H1 (cell line): ENCODE results near the gene RNF166. TPM values are rescaled to one million over a fixed set of nuclear protein-coding genes. Genes with fewer than 3 reads are reported as not detected.

ENCODE experiments used
- CTCF ChIA-PET: fragments of 300-600 bp; sonication (Branson Sonifier 250); formaldehyde crosslinking; loops from one replicate; lab custom pipeline; 2021; ENCODE audit not compliant: partially characterized antibody; lab: Charles Lee
- POLR2A ChIA-PET: fragments of 300-600 bp; sonication (Branson Sonifier 250); formaldehyde crosslinking; loops from one replicate; lab custom pipeline; 2021; ENCODE audit warnings: inconsistent platforms; ENCODE audit not compliant: partially characterized antibody; lab: Charles Lee
- DNase-seq, 2 experiments: peaks; one replicate each; pipeline versions ENCODE4 v3.0.0 to v3.0.0-alpha.2; 2010 to 2022; ENCODE audit warnings: low spot score in 2 of 2, low read depth in 1 of 2, mixed read lengths in 1 of 2
- FAIRE-seq: peaks from 2 replicates; lab custom pipeline; 2011; peaks lifted over from hg19 to GRCh38; lab: Jason Lieb, UNC
- H2AFZ ChIP-seq: 2 replicates; pipeline ENCODE4 v1.8.1; 2012; ENCODE audit warnings: low read length, inconsistent platforms
- H2AK5ac ChIP-seq: 2 replicates; pipeline ENCODE4 v1.6.1; 2013; ENCODE audit warnings: low read depth, low read length
- H2BK120ac ChIP-seq: replicated peaks from 2 replicates; pipeline ENCODE3; 2013; ENCODE audit warnings: low read depth, low read length, inconsistent platforms
- H2BK12ac ChIP-seq: 2 replicates; pipeline ENCODE4 v1.6.1; 2013; ENCODE audit warnings: low read depth, low read length
- H2BK15ac ChIP-seq: 2 replicates; pipeline ENCODE4 v1.6.1; 2013; ENCODE audit warnings: low read length
- H2BK20ac ChIP-seq: 2 replicates; pipeline ENCODE4 v1.6.1; 2013; ENCODE audit warnings: low read length
- H2BK5ac ChIP-seq: 2 replicates; pipeline ENCODE4 v1.6.1; 2013; ENCODE audit warnings: low read depth, low read length
- H3K14ac ChIP-seq: 2 replicates; pipeline ENCODE4 v1.6.1; 2013; ENCODE audit warnings: inconsistent platforms; ENCODE audit not compliant: insufficient read length
- H3K18ac ChIP-seq: 2 replicates; pipeline ENCODE4 v1.6.1; 2013; ENCODE audit warnings: low read length; ENCODE audit errors: extremely low read depth
- H3K23ac ChIP-seq: 2 replicates; pipeline ENCODE4 v1.6.1; 2013; ENCODE audit warnings: inconsistent platforms; ENCODE audit not compliant: insufficient read length
- H3K23me2 ChIP-seq: 2 replicates; pipeline ENCODE4 v1.6.1; 2013; ENCODE audit warnings: low read depth, low read length
- H3K27ac ChIP-seq: 2 replicates; pipeline ENCODE4 v1.6.1; 2011; ENCODE audit warnings: low read depth, low read length, inconsistent platforms
- H3K27me3 ChIP-seq, 4 experiments: replicated peaks in 1 of 4; 1 replicate in 1 of 4; 2 replicates in 3 of 4; pipeline versions ENCODE4 v1.6.1 to v1.8.1; 2011 to 2013; ENCODE audit warnings: low read length in 3 of 4, mild to moderate bottlenecking in 3 of 4, inconsistent platforms in 2 of 4, mixed read lengths in 2 of 4, moderate library complexity in 1 of 4; ENCODE audit not compliant: control insufficient read depth in 3 of 4, insufficient read depth in 3 of 4; ENCODE audit errors: extremely low read depth in 1 of 4
- H3K36me3 ChIP-seq, 4 experiments: 2 replicates each; pipeline versions ENCODE4 v1.6.1 to v1.8.1; 2011 to 2013; ENCODE audit warnings: mild to moderate bottlenecking in 4 of 4, low read length in 3 of 4, moderate library complexity in 2 of 4, control low read depth in 1 of 4, inconsistent platforms in 1 of 4; ENCODE audit not compliant: insufficient read depth in 4 of 4, control insufficient read depth in 2 of 4
- H3K4ac ChIP-seq: replicated peaks from 2 replicates; pipeline ENCODE3; 2013; ENCODE audit warnings: low read length, low read depth, mixed read lengths, inconsistent platforms; ENCODE audit not compliant: insufficient read length
- H3K4me1 ChIP-seq, 4 experiments: replicated peaks in 1 of 4; 1 replicate in 1 of 4; 2 replicates in 3 of 4; pipeline versions ENCODE4 v1.6.1 to v1.8.1; 2011 to 2013; ENCODE audit warnings: low read length in 3 of 4, inconsistent platforms in 2 of 4, mixed read lengths in 1 of 4; ENCODE audit not compliant: insufficient read depth in 4 of 4, control insufficient read depth in 3 of 4
- H3K4me2 ChIP-seq, 2 experiments: 2 replicates each; pipeline versions ENCODE4 v1.6.1 to v1.8.1; 2011 to 2013; ENCODE audit warnings: low read depth in 2 of 2, low read length in 2 of 2, control low read depth in 1 of 2, inconsistent platforms in 1 of 2, mild to moderate bottlenecking in 1 of 2; ENCODE audit not compliant: insufficient read depth in 1 of 2
- H3K4me3 ChIP-seq, 4 experiments: fragments of 200-600, 300-600 bp in 1 of 4; sonication (generic), shearing (Covaris generic), sonication (Bioruptor Twin) in 1 of 4; 2 replicates each; pipeline versions ENCODE4 v1.5.1 to v1.8.1; 2011 to 2016; ENCODE audit warnings: low read length in 4 of 4, low read depth in 3 of 4, control low read depth in 2 of 4, inconsistent platforms in 2 of 4, mild to moderate bottlenecking in 2 of 4, mixed read lengths in 1 of 4, moderate library complexity in 1 of 4; ENCODE audit not compliant: insufficient read depth in 2 of 4; ENCODE audit errors: extremely low read depth in 1 of 4
- H3K56ac ChIP-seq: replicated peaks from 2 replicates; pipeline ENCODE3; 2013; ENCODE audit warnings: low read depth, mild to moderate bottlenecking, mixed read lengths, low read length, inconsistent platforms; ENCODE audit not compliant: insufficient read length
- H3K79me1 ChIP-seq: 2 replicates; pipeline ENCODE4 v1.6.1; 2013; ENCODE audit warnings: low read depth, low read length, control low read depth
- H3K79me2 ChIP-seq, 2 experiments: 2 replicates each; pipeline versions ENCODE4 v1.6.1 to v1.8.1; 2012 to 2013; ENCODE audit warnings: low read length in 2 of 2, mild to moderate bottlenecking in 2 of 2, inconsistent platforms in 1 of 2; ENCODE audit not compliant: insufficient read depth in 2 of 2, control insufficient read depth in 1 of 2
- H3K9ac ChIP-seq, 4 experiments: replicated peaks in 1 of 4; 1 replicate in 1 of 4; 2 replicates in 3 of 4; pipeline versions ENCODE4 v1.6.1 to v1.8.1; 2011 to 2013; ENCODE audit warnings: low read depth in 3 of 4, low read length in 3 of 4, control low read depth in 2 of 4, mild to moderate bottlenecking in 2 of 4, moderate library complexity in 2 of 4, inconsistent platforms in 1 of 4; ENCODE audit errors: extremely low read depth in 1 of 4
- H3K9me3 ChIP-seq, 2 experiments: 2 replicates each; pipeline versions ENCODE4 v1.6.1 to v1.8.1; 2012 to 2013; ENCODE audit warnings: mild to moderate bottlenecking in 2 of 2, moderate library complexity in 2 of 2, control low read depth in 1 of 2, inconsistent platforms in 1 of 2, low read depth in 1 of 2, low read length in 1 of 2, mixed read lengths in 1 of 2; ENCODE audit not compliant: insufficient read depth in 2 of 2
- H4K20me1 ChIP-seq, 2 experiments: replicated peaks in 1 of 2; 2 replicates each; pipeline versions ENCODE3 to v1.8.1; 2011 to 2013; ENCODE audit warnings: inconsistent platforms in 2 of 2, low read length in 2 of 2, mild to moderate bottlenecking in 1 of 2; ENCODE audit not compliant: insufficient read depth in 2 of 2, control insufficient read depth in 1 of 2
- H4K5ac ChIP-seq: 2 replicates; pipeline ENCODE4 v1.6.1; 2013; ENCODE audit warnings: low read length, low read depth, mixed read lengths, inconsistent platforms; ENCODE audit not compliant: insufficient read length
- H4K8ac ChIP-seq: 2 replicates; pipeline ENCODE4 v1.8.0; 2013; ENCODE audit warnings: mild to moderate bottlenecking, moderate library complexity, low read length, inconsistent platforms; ENCODE audit not compliant: insufficient read depth; ENCODE audit errors: extremely low read depth
- H4K91ac ChIP-seq: replicated peaks from 2 replicates; pipeline ENCODE3; 2013; ENCODE audit warnings: low read length, mixed read lengths, inconsistent platforms; ENCODE audit not compliant: insufficient read length
- EGR1 ChIP-seq: IDR thresholded peaks from 2 replicates; pipeline ENCODE4 v1.6.1; 2011; ENCODE audit warnings: low read depth, low read length, borderline replicate concordance
- PHF8 ChIP-seq: fragments of 200-600 bp; sonication (generic); conservative IDR thresholded peaks from 2 replicates; pipeline ENCODE4 v1.7.1; 2012; ENCODE audit warnings: low read depth, mild to moderate bottlenecking, inconsistent platforms, low read length, moderate library complexity
- WGBS, 2 experiments: shearing (Covaris generic) in 1 of 2; methylation state at CpG; one replicate each; pipeline versions ENCODE4 v1.1.6 to v1.1.7; 2013 to 2015; ENCODE audit warnings: low lambda C conversion rate in 2 of 2, mixed read lengths in 2 of 2, inconsistent platforms in 1 of 2, low coverage in 1 of 2, missing lambda C conversion rate in 1 of 2; ENCODE audit not compliant: insufficient replicate concordance in 2 of 2, insufficient coverage in 1 of 2, insufficient read length in 1 of 2; ENCODE audit errors: extremely low coverage in 1 of 2, missing lambda C conversion rate in 1 of 2; 5-methylcytosine and 5-hydroxymethylcytosine counted together
- polyA plus RNA-seq, 7 experiments: library from polyadenylated mRNA; depleted of rRNA in 3 of 7; stranded (reverse) in 5 of 7; unstranded in 2 of 7; fragments of >200 nt in 5 of 7; fragments of 200-250 nt in 2 of 7; gene quantifications; 1 replicate in 5 of 7; 2 replicates in 1 of 7; 4 replicates in 1 of 7; pipeline versions ENCODE4 v1.2.1 to v1.2.3, GENCODE V29; 2011 to 2013; ENCODE audit warnings: missing spikeins in 2 of 7, mixed read lengths in 2 of 7
- total RNA-seq: library from RNA; stranded (reverse); fragmentation: NEBNext Ultra II Directional; extraction: Animal tissue kit (Norgen Biotek cat#: 25700); gene quantifications from 2 replicates; pipeline ENCODE4 v1.2.1, GENCODE V29; 2021

RNF166 gene
- total and polyA plus RNA-seq, 2 of the 8 experiments (the other 6 are each of a cell fraction or from before 2014, with no cell fraction given) = 29.8 to 31.2 TPM

GRCh38 chr16:88754912-88755744 lies 48.9 kb upstream of the RNF166 start:
- Histone ChIP-seq H2BK5ac (peak overlapping the region; percentile 18; the same call in 1 of the 2 replicates), H2BK120ac (no peak overlapping the region), H4K5ac (no peak overlapping the region), H4K91ac (no peak overlapping the region), H4K20me1 (peaks cover 0 to 2% of the 10 kb centered on the region in 2 experiments), H3K4me3 (no peak overlapping the region), H3K27me3 (no peaks in the 10 kb centered on the region), H3K4me1 (peaks cover 0 to 20% (median 7%) of the 10 kb centered on the region in 4 experiments; a peak in 4 of 7 replicates), H3K23ac (no peak overlapping the region), H3K4me2 (no peak overlapping the region), H2BK12ac (peak overlapping the region; percentile 50; the same call in 1 of the 2 replicates), H3K9ac (no peak overlapping the region), H3K4ac (no peak overlapping the region), H3K27ac (no peak overlapping the region), H3K9me3 (no peaks in the 10 kb centered on the region), H3K79me2 (no peaks in the 10 kb centered on the region; a peak in 1 of 4 replicates), H2AFZ (no peak overlapping the region), H4K8ac (peak overlapping the region; percentile 91), H3K79me1 (no peaks in the 10 kb centered on the region; the same call in 1 of the 2 replicates), H2BK15ac (peak overlapping the region; percentile 92; the same call in 1 of the 2 replicates), H2BK20ac (no peak overlapping the region), H2AK5ac (no peak overlapping the region), H3K14ac (no peak overlapping the region), H3K18ac (no peak overlapping the region; the same call in 1 of the 2 replicates), H3K23me2 (no peaks in the 10 kb centered on the region), H3K36me3 (no peaks in the 10 kb centered on the region), H3K56ac (no peak overlapping the region)
- no peak for FAIRE-seq
- DNase-seq = no peak
- TF ChIP-seq EGR1 (0 out of 2 replicates have a peak, but pooled peaks have one; percentile 5), PHF8 (no peak)
- POLR2A ChIA-PET = interaction anchor here (1.0 to 2.9 kb wide), 4 partner anchors 10 to 55 kb away, joined by 3 to 13 read pairs (median 4); partner anchors contain the start of gene APRT
- 80% methylated on average over 34 of the region's 42 CpGs; no CpG with 5 or more reads in 1 of the 2 experiments for WGBS, 2 experiments
- CTCF ChIA-PET = interaction anchor here (0.6 to 25.0 kb wide), 14 partner anchors 8 to 412 kb away, joined by 3 to 251 read pairs (median 4); no protein-coding TSS in a partner anchor
